Measurements from ENCODE around the gene OR8K5.

The OR8K5 gene

GRCh38 chr11:56160217-56160616 is at the start of gene OR8K5:
Gene OR8K5 (minus strand): TSS chr11:56160317. CDS start chr11:56160317, 0 bp downstream.
- Histone ChIP-seq H3K4me2 (ENCODE audit: low read length) (no peak within 1 kb of the TSS), H2AFZ (ENCODE audit: low read depth, low read length) (no peak within 1 kb of the TSS), H4K20me1 (ENCODE audit: insufficient read depth, low read length) (no peaks in the 10 kb centered on the region), H3K4me3 (ENCODE audit: low read length) (no peak within 1 kb of the TSS), H3K4me1 (ENCODE audit: low read length) (no peaks in the 10 kb centered on the region), H3K9ac (ENCODE audit: low read length) (no peak within 1 kb of the TSS), H3K27ac (ENCODE audit: low read length) (no peak within 1 kb of the TSS), H3K9me3 (ENCODE audit: insufficient read depth, low read length) (no peaks in the 10 kb centered on the region), H3K27me3 (ENCODE audit: low read depth, low read length) (no peaks in the 10 kb centered on the region), H3K36me3 (replicated peaks; ENCODE audit: low read depth, low read length) (no peaks in the 10 kb centered on the region), H3K79me2 (ENCODE audit: low read length) (no peaks in the 10 kb centered on the region)
- TF ChIP-seq CTCF (IDR thresholded peaks at IDR 0.05; ENCODE audit: low read depth, low read length): no peak
- TF ChIP-seq EZH2phosphoT487 (IDR thresholded peaks at IDR 0.05; ENCODE audit: low read depth): no peak

GRCh38 chr11:56207790-56208189 is 47.7 kb upstream of the OR8K5 start:
- Histone ChIP-seq H3K9me3 (ENCODE audit: insufficient read depth, low read length) (no peaks in the 10 kb centered on the region), H3K4me2 (ENCODE audit: low read length) (no peak overlapping the region), H3K36me3 (replicated peaks; ENCODE audit: low read depth, low read length) (no peaks in the 10 kb centered on the region), H3K27me3 (ENCODE audit: low read depth, low read length) (no peaks in the 10 kb centered on the region), H2AFZ (ENCODE audit: low read depth, low read length) (no peak overlapping the region), H3K4me1 (ENCODE audit: low read length) (peaks cover 5% of the 10 kb centered on the region; the same call in 1 of the 2 replicates), H3K27ac (ENCODE audit: low read length) (no peak overlapping the region), H3K79me2 (ENCODE audit: low read length) (no peaks in the 10 kb centered on the region), H3K4me3 (ENCODE audit: low read length) (no peak overlapping the region), H3K9ac (ENCODE audit: low read length) (no peak overlapping the region), H4K20me1 (ENCODE audit: insufficient read depth, low read length) (no peaks in the 10 kb centered on the region)
- TF ChIP-seq CTCF (IDR thresholded peaks at IDR 0.05; ENCODE audit: low read depth, low read length): no peak

GRCh38 chr11:56197367-56197766 is 37.2 kb upstream of the OR8K5 start:
- no peaks in the 10 kb centered on the region for H3K79me2 ChIP-seq (ENCODE audit: low read length)

GRCh38 chr11:56196705-56197104 is 36.6 kb upstream of the OR8K5 start:
- Histone ChIP-seq H3K27ac (ENCODE audit: low read length) (no peak overlapping the region), H4K20me1 (ENCODE audit: insufficient read depth, low read length) (no peaks in the 10 kb centered on the region), H3K4me1 (ENCODE audit: low read length) (no peaks in the 10 kb centered on the region), H3K79me2 (ENCODE audit: low read length) (no peaks in the 10 kb centered on the region), H3K4me3 (ENCODE audit: low read length) (no peak overlapping the region), H3K36me3 (replicated peaks; ENCODE audit: low read depth, low read length) (no peaks in the 10 kb centered on the region), H3K4me2 (ENCODE audit: low read length) (no peak overlapping the region), H3K9ac (ENCODE audit: low read length) (no peak overlapping the region), H2AFZ (ENCODE audit: low read depth, low read length) (no peak overlapping the region), H3K9me3 (ENCODE audit: insufficient read depth, low read length) (no peaks in the 10 kb centered on the region), H3K27me3 (ENCODE audit: low read depth, low read length) (no peaks in the 10 kb centered on the region)
- no peak for TF ChIP-seq EZH2phosphoT487 (IDR thresholded peaks at IDR 0.05; ENCODE audit: low read depth)
- no peak for TF ChIP-seq CTCF (IDR thresholded peaks at IDR 0.05; ENCODE audit: low read depth, low read length)

More at GRCh38 chr11:56197367-56197766, 37.2 kb upstream of the OR8K5 start:
- H3K9ac ChIP-seq (ENCODE audit: low read length): no peak overlapping the region
- H2AFZ ChIP-seq (ENCODE audit: low read depth, low read length): no peak overlapping the region
- no peaks in the 10 kb centered on the region for H3K36me3 ChIP-seq (replicated peaks; ENCODE audit: low read depth, low read length)
- no peak overlapping the region for H3K4me2 ChIP-seq (ENCODE audit: low read length)
- no peak overlapping the region for H3K4me3 ChIP-seq (ENCODE audit: low read length)
- H3K27ac ChIP-seq (ENCODE audit: low read length): no peak overlapping the region
- no peaks in the 10 kb centered on the region for H3K4me1 ChIP-seq (ENCODE audit: low read length)
- TF ChIP-seq CTCF (IDR thresholded peaks at IDR 0.05; ENCODE audit: low read depth, low read length) (no peak), EZH2phosphoT487 (IDR thresholded peaks at IDR 0.05; ENCODE audit: low read depth) (no peak)
- H3K27me3 ChIP-seq (ENCODE audit: low read depth, low read length): no peaks in the 10 kb centered on the region
- no peaks in the 10 kb centered on the region for H3K9me3 ChIP-seq (ENCODE audit: insufficient read depth, low read length)
- no peaks in the 10 kb centered on the region for H4K20me1 ChIP-seq (ENCODE audit: insufficient read depth, low read length)
